GM12873 (cell line): ENCODE measurements around the gene RNASE8.

Experiments
- TF ChIP-seq, protein P1 (sequence below): IDR thresholded peaks from 2 replicates; pipeline ENCODE4 v1.5.1; 2012; ENCODE audit warnings: low read depth, mild to moderate bottlenecking, moderate library complexity, low read length, control low read depth; ENCODE audit not compliant: insufficient read depth; ENCODE audit errors: missing control alignments

RNASE8 gene

DNA sequence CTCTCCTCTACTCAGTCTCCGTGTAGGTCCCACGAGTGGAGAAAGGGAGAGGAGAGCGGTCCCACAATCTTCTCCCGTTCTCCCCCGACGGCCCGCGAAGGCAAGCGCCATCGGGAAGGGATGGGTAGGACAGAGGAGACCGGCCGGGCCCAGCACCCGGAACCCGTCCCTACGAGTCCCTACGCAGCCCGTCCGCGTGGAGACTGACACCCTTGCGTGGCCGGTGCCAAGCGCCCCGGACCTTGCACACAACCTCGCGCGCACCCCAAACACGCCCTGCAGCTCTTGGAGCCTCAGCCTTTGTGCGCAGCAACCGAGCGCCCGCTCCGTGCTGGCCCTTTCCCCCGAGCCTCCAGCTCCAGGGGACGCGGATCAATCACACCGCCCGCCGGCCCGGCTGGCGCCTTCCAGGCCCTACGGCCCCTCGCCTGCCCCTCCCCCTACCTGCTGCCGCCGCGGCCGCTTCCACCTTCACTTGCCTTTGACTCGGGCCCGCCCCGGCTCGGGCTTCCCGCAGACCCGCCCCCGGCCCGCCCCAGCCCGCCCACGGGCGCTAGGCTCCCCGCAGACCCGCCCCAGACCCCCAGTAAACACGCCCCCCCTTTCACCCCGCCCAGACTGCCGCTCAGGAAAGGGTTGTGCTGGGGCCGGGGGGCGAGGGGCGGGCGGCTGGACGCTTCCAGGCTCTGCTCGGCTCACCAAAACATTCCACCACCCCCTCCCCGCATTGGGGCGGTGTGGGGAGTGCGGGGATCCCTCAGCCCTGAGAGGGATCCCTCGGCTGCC is 32.8 kb upstream of the RNASE8 start, which contains the start of gene NDRG2:
NDRG2 (minus strand) TSS at position 477 of the 786 bp plus-strand sequence. CDS start 1,746 bp downstream, outside the sequence.
- TF ChIP-seq, protein P1, sequence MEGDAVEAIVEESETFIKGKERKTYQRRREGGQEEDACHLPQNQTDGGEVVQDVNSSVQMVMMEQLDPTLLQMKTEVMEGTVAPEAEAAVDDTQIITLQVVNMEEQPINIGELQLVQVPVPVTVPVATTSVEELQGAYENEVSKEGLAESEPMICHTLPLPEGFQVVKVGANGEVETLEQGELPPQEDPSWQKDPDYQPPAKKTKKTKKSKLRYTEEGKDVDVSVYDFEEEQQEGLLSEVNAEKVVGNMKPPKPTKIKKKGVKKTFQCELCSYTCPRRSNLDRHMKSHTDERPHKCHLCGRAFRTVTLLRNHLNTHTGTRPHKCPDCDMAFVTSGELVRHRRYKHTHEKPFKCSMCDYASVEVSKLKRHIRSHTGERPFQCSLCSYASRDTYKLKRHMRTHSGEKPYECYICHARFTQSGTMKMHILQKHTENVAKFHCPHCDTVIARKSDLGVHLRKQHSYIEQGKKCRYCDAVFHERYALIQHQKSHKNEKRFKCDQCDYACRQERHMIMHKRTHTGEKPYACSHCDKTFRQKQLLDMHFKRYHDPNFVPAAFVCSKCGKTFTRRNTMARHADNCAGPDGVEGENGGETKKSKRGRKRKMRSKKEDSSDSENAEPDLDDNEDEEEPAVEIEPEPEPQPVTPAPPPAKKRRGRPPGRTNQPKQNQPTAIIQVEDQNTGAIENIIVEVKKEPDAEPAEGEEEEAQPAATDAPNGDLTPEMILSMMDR, result no peak

DNA sequence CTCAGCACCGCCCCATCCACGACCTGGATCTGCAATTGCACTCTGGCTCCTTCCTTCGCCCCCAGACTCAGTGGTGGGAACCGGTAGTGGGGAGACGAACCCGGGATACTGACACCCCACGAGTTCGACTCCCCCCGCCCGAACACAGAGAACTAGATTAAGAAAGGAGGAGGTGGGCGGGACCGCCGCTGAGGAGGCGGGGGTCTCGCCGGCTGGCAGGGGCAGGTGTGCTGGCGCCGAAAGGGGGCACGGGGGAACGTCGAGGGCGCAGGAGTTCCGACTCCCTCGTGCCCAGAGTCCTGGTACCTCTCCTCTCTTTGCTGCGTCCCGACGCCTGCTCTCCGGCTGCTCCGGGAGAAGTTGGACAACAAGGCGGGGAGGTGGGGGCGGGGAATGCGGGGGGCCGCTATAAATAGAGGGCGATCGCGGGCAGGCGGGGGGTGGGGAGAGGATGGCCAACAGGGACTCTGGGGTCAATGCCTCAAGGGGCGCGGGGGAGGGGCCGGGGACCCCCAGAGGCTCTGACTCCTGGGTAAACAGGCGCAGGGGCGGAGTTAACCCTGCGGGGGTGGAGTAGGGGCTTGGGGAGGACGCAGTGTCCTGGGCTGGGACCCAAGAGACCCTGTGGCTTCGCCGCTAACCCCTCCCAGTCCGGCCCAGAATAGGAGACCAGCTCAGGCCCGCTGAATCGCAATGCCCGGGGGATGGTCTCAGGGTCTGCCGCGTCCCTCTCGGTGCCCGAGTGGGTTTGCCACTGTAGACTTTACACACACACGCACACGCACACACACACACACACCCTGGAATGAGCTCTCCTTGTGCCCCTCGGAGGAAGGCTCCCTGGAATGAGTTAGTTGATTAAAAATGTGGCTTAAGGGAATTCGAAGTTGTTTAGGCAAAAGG is 32.0 kb upstream of the RNASE8 start:
- TF ChIP-seq, protein P1, result no peak

DNA sequence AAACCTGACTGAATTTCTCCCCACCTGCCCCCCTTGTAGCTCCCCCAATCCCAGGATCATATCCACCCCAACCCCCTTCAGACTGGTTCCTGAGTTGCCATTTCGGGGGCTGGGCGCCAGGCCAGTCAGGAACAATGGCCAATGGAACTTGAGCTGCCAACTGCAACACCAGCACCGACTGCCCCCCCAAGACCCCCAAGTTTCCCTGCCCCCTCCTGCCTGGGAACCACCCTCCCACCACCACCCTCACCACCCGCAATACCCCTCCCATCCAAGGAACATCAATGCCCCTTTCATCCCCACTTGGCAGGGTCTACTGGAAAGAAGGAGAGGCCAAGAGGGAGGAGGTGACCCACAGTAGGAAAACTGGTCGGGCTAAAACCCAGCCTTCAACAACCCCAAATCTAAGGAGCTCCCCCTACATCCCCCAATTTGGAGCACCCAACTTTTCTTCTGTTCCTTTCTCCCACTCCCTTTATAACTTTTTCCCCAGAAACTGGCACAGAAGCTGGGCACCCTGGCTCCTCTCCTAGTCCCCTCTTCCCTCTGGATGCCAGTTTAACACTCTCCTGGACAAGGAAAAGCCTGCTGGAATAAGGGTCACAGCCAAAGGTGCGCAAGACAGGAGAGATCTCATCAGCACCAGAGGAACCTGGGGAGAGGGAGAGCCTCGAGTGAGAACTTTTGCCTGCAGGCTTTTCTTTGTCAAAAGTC is 31.2 kb upstream of the RNASE8 start:
- TF ChIP-seq, protein P1, result no peak

DNA sequence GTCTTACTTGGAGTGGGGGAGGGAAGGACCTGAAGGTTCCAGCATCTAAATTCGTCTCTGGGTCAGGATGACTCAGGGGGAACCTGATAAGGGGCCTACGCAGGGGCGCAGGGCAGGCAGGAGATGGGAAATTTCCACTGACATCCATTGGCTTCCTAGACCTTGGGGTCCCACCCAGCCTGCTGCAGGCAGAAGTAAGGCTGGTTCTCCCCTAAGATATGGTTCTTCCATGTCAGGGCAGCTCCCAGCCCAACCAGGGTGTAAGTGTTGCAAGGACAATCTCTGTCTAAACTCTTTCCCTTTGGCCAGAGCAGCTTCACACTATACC is 30.7 kb upstream of the RNASE8 start:
- TF ChIP-seq, protein P1, result no peak

DNA sequence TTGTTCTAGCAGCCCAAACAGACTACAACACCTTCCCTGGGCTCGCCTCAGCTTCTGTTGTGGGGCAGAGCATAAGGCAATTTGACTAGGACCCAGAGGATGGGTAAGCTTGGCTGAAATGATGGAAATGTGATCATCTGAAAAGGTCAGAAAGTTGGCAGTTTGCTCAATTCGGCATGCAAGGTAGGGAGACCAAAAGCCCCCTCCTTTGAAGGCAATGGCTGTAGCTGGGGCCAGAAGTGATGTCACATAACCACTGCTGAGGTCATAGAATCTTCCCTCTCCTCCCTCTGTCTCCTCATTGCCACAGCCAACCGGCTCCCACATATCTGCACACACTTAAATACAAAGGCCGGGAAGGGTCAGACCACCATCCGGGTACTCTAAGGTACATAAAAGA is 27.7 kb upstream of the RNASE8 start, which contains the start of gene TPPP2:
TPPP2 (plus strand) TSS at position 301 of the 400 bp plus-strand sequence. CDS start 365 bp downstream, outside the sequence.
- TF ChIP-seq, protein P1, result no peak

DNA sequence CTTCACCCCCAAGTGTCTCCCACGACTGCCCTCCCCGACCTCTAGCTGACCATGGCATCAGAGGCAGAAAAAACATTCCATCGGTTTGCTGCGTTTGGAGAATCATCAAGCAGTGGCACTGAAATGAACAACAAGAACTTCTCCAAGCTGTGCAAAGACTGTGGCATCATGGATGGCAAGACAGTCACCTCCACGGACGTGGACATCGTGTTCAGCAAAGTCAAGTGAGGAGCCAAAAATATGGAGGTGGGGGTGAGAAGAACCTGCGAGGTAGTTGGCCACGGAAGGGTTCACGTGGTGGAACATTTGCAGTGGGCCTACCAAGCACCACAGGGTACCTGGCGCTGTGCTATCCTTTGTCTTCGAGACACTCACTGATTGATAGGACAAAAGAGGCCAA is 27.1 kb upstream of the RNASE8 start:
- TF ChIP-seq, protein P1, result no peak
